Common myeloid progenitor, CD34-positive (primary cell): ENCODE data around the gene ATP11A.

Experiments
- CTCF ChIA-PET: fragments of 350-600 bp; sonication (Branson Sonifier 250); formaldehyde crosslinking; loops from one replicate; lab custom pipeline; 2021; ENCODE audit warnings: antibody characterized with exemption; lab: Charles Lee
- POLR2A ChIA-PET: fragments of 350-600 bp; sonication (Branson Sonifier 250); formaldehyde crosslinking; loops from one replicate; lab custom pipeline; 2021; ENCODE audit warnings: antibody characterized with exemption; lab: Charles Lee
- DNase-seq, 3 donors: peaks; one replicate each; pipeline versions ENCODE4 v3.0.0 to v3.0.0-alpha.2; 2013
- H3K27ac ChIP-seq, 2 experiments: 1 replicate in 1 of 2; 2 replicates in 1 of 2; pipeline ENCODE4 v1.7.0; 2013; ENCODE audit warnings: inconsistent platforms in 2 of 2, low read length in 2 of 2, mild to moderate bottlenecking in 2 of 2, low read depth in 1 of 2, moderate library complexity in 1 of 2; ENCODE audit not compliant: severe bottlenecking in 2 of 2, insufficient read depth in 1 of 2, poor library complexity in 1 of 2
- H3K27me3 ChIP-seq, 5 experiments: replicated peaks in 2 of 5; 1 replicate in 3 of 5; 2 replicates in 2 of 5; pipeline versions ENCODE4 v1.6.1 to v1.7.0; 2013; ENCODE audit warnings: low read length in 4 of 5, mild to moderate bottlenecking in 2 of 5, moderate library complexity in 2 of 5, inconsistent platforms in 1 of 5; ENCODE audit not compliant: insufficient read depth in 5 of 5, control insufficient read depth in 4 of 5
- H3K36me3 ChIP-seq, 4 experiments: 1 replicate in 2 of 4; 2 replicates in 2 of 4; pipeline versions ENCODE4 v1.6.1 to v1.7.0; 2013; ENCODE audit warnings: low read length in 3 of 4, control low read depth in 1 of 4, mild to moderate bottlenecking in 1 of 4; ENCODE audit not compliant: control insufficient read depth in 4 of 4, insufficient read depth in 4 of 4
- H3K4me1 ChIP-seq, 4 experiments: 1 replicate in 3 of 4; 2 replicates in 1 of 4; pipeline versions ENCODE4 v1.6.1 to v1.7.1; 2013; ENCODE audit warnings: low read length in 3 of 4, mild to moderate bottlenecking in 3 of 4, control low read depth in 1 of 4, inconsistent platforms in 1 of 4, moderate library complexity in 1 of 4; ENCODE audit not compliant: control insufficient read depth in 4 of 4, insufficient read depth in 4 of 4; ENCODE audit errors: control extremely low read depth in 1 of 4
- H3K4me3 ChIP-seq, 7 experiments: 1 replicate in 4 of 7; 2 replicates in 3 of 7; pipeline versions ENCODE4 v1.5.1 to v1.7.0; 2013; ENCODE audit warnings: mild to moderate bottlenecking in 7 of 7, low read length in 6 of 7, moderate library complexity in 6 of 7, inconsistent platforms in 2 of 7, low read depth in 2 of 7, control low read depth in 1 of 7; ENCODE audit not compliant: insufficient read depth in 4 of 7, control insufficient read depth in 1 of 7; ENCODE audit errors: extremely low read depth in 1 of 7
- H3K9me3 ChIP-seq, 5 experiments: 1 replicate in 4 of 5; 2 replicates in 1 of 5; pipeline versions ENCODE4 v1.6.1 to v1.7.1; 2013; ENCODE audit warnings: low read length in 4 of 5, mild to moderate bottlenecking in 2 of 5, inconsistent platforms in 1 of 5, low read depth in 1 of 5, moderate library complexity in 1 of 5; ENCODE audit not compliant: control insufficient read depth in 4 of 5, insufficient read depth in 2 of 5; ENCODE audit errors: control extremely low read depth in 1 of 5
- WGBS: methylation state at CpG from one replicate; pipeline ENCODE4 v1.1.5; 2013; ENCODE audit not compliant: insufficient coverage; 5-methylcytosine and 5-hydroxymethylcytosine counted together

ATP11A gene

DNA sequence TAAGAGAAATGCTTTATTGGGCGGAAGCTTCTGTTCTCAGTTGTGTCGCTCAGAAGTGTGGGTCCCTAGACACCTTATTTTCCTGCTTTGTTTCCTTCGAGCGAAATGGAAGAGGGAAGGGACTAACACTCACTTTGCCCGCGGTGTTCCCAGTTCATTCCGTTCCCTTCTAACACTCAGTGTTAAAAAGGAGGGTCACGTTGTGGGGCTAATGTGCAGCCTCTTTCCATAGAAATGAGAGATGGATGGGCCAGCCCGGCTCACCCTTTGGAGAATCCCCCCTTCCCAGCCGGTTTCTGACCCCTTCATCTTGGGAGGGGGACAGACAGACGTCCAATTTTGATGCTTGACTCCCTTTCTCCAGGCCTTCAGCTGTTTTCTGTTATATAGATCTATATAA lies 2.3 kb downstream of the ATP11A start:
- Histone ChIP-seq H3K27ac (no peak overlapping the region), H3K4me1 (peaks cover 5 to 48% (median 30%) of the 10 kb centered on the region in 4 experiments), H3K36me3 (peaks cover 0 to 7% (median 0%) of the 10 kb centered on the region in 4 experiments), H3K27me3 (peaks cover 0 to 17% (median 7%) of the 10 kb centered on the region in 5 experiments), H3K9me3 (no peaks in the 10 kb centered on the region), H3K4me3 (peak overlapping the region in 2 of 7 experiments; percentile 77 to 78)
- ChIA-PET CTCF (interaction anchor here (1.0 kb wide), 1 partner anchor 14 kb away, joined by 3 read pairs; no protein-coding TSS in a partner anchor), POLR2A (no interaction called here)
- 93% methylated on average over 7 of the region's 11 CpGs for WGBS
- no peak for DNase-seq

DNA sequence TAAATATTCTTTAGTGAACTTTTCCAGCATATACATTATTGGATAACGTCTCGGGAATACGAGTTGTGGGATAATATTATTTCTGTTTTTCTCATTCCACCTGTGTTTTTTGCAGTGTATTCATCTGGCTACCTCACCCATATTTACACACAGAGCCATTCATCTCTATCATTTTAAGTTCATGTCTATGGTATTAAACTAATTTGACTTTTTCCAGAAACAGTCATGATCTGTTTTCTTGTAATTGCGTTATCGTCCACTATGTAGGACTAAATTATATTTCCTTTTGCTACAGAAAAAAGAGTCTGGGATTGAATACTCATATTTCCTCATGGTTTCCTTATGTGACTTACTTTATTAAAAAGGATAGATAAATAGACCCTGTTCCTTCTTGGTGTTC lies 2.7 kb downstream of the ATP11A start:
- ChIA-PET POLR2A (no interaction called here), CTCF (interaction anchor here (1.0 kb wide), 1 partner anchor 14 kb away, joined by 3 read pairs; no protein-coding TSS in a partner anchor)
- WGBS, result no CpG with 5 or more reads among the region's 5 CpGs
- no peak overlapping the region for H3K4me3 ChIP-seq
- peaks cover 5 to 48% (median 30%) of the 10 kb centered on the region in 4 experiments for H3K4me1 ChIP-seq
- H3K27me3 ChIP-seq, result peaks cover 0 to 17% (median 7%) of the 10 kb centered on the region in 5 experiments
- H3K9me3 ChIP-seq, result no peaks in the 10 kb centered on the region
- DNase-seq, result no peak
- peaks cover 0 to 7% (median 0%) of the 10 kb centered on the region in 4 experiments for H3K36me3 ChIP-seq
- H3K27ac ChIP-seq, result no peak overlapping the region

DNA sequence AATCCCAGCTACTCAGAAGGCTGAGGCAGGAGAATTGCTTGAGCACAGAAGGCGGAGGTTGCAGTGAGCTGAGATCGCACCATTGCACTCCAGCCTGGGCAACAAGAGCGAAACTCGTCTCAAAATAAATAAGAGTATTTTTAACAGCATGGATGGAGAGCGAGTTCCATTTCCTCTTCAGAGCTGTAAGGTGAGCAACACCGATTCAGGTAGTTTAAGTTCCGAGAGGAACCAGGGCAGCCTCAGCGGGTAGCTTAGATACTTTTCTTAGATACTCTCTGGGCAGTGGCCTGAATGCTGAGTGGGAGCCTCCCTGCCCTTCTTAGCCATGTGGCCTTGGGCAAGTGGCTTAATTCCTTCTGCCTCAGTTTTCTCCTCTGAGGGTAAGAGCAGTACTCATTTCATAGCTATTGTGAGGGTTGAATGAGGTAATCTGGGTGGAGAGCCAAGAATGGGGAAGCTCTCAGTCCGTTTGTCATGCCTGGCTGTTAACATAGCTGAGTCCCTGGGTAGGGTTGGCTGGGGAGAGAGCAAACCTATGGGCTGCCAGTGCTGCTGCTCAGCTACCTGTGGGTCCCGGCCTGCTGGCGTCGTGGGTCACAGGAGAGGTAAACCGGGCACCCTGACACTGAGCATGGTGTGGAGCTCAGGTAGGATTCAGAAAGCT lies 4.1 kb downstream of the ATP11A start:
- peak in 2 of 3 donors; percentile 59 to 60 for DNase-seq
- Histone ChIP-seq H3K4me1 (peaks cover 5 to 36% (median 25%) of the 10 kb centered on the region in 4 experiments), H3K27ac (no peak overlapping the region), H3K36me3 (peaks cover 0 to 13% (median 0%) of the 10 kb centered on the region in 4 experiments), H3K27me3 (peaks cover 0 to 17% (median 7%) of the 10 kb centered on the region in 5 experiments), H3K4me3 (no peak overlapping the region), H3K9me3 (no peaks in the 10 kb centered on the region)
- ChIA-PET CTCF (interaction anchor here (1.4 kb wide), 1 partner anchor 9 kb away, joined by 3 read pairs; no protein-coding TSS in a partner anchor), POLR2A (no interaction called here)
- WGBS, result 91% methylated on average over 13 of the region's 13 CpGs

DNA sequence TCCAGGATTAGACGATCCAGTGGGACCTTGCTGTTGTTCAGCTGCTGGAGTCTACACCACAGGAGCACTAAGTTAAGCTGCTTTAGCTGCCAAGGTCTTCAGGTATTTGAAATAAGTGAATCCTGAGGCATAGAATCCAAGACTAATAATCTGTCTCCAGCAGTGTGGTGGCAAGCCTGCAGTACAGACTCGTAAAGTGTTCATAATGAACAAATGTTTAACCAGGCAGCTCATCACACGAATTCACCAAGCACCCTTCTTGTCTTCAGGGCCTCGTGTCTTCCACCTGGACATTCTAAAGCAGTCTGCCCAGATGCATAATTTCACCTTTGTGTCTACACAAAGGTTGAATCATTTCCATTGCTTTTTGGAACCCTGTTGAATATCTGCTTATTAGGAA lies 5.3 kb downstream of the ATP11A start:
- no peak overlapping the region for H3K4me3 ChIP-seq
- DNase-seq, result no peak
- 96% methylated on average over 4 of the region's 4 CpGs for WGBS
- H3K36me3 ChIP-seq, result peaks cover 0 to 13% (median 0%) of the 10 kb centered on the region in 4 experiments
- H3K27me3 ChIP-seq, result peaks cover 0 to 17% (median 7%) of the 10 kb centered on the region in 5 experiments
- H3K4me1 ChIP-seq, result peaks cover 5 to 33% (median 18%) of the 10 kb centered on the region in 4 experiments
- POLR2A ChIA-PET, result no interaction called here
- no peak overlapping the region for H3K27ac ChIP-seq
- CTCF ChIA-PET, result interaction anchor here (1.4 kb wide), 1 partner anchor 8 kb away, joined by 3 read pairs; no protein-coding TSS in a partner anchor
- H3K9me3 ChIP-seq, result no peaks in the 10 kb centered on the region

DNA sequence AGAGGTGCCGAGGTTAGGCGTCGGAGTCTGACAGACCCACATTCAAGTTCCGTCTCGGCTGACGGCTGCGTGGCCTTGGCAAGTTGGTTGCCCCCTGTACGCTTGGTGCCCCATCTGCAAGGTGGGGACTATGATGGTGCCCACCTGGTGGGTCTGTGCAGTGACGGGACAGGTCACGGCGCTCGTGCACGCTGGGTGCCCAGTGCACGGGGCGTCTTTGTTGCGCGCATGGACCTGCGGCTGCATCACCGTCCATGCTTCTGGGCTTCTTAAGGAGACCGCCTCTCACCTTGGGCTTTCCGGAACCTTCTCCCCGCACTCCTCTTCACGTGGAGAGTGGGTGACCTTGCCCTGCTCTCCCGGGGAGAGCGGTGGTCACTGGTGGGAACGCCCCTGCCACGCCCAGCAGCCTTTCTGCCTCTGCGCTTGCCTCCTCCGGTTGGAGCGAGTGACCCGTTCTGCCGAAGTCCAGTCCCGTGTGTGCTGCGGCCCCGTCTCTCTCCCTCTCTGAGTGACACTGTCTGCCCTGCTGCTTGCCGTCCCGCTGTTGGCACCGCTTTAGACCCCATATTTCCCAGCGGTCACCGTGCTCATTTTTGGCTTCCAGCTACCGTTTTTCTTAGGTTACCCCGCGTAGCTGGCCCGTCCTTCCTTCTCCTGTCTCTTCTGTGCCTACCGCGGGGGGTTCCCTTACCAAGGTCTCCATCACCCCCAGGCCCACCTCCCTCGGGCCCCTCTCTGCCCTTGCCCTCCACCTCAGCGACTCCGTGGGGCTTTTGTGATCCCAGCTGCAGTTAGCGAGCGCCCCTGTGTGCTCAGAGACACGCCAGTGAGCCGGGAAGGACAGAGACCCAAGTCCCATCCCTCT lies 6.4 kb downstream of the ATP11A start:
- 97% methylated on average over 47 of the region's 53 CpGs for WGBS
- Histone ChIP-seq H3K27ac (no peak overlapping the region), H3K27me3 (peaks cover 0 to 15% (median 7%) of the 10 kb centered on the region in 5 experiments), H3K4me3 (no peak overlapping the region), H3K36me3 (peaks cover 0 to 16% (median 0%) of the 10 kb centered on the region in 4 experiments), H3K4me1 (peaks cover 3 to 28% (median 8%) of the 10 kb centered on the region in 4 experiments), H3K9me3 (no peaks in the 10 kb centered on the region)
- ChIA-PET CTCF (no interaction called here), POLR2A (no interaction called here)
- DNase-seq, result no peak

DNA sequence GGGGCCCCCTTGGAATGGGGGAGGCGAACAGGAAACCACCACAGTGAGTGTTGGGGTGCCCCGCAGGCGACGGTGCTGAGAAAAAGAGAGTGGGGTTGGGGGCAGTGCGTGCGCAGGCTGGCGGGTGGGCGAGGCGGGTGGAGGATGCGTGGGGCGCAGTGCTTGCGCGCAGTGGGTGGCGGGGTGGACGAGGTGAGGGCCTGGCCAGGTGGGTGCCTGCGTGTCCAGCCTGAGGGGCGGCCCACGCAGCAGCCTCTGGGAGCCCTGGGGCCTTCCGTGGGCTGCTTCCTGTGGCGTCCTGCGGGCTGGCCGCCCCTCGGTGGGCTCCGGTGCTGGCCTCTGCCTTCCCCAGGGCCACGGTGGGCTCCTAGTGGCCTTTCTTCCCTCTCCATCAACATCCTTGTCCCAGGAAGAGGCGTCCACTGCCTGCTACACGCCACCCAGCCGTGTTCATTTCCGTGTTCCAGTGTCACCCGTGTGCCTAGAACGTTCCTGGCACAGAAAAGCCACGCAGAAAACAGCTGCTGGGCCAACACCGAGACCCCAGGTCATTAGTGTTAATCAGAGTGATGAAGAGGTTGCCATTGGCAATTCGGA lies 7.1 kb downstream of the ATP11A start:
- Histone ChIP-seq H3K9me3 (no peaks in the 10 kb centered on the region), H3K36me3 (peaks cover 0 to 16% (median 0%) of the 10 kb centered on the region in 4 experiments), H3K27ac (no peak overlapping the region), H3K4me1 (peaks cover 0 to 25% (median 1%) of the 10 kb centered on the region in 4 experiments), H3K27me3 (peaks cover 0 to 9% (median 4%) of the 10 kb centered on the region in 5 experiments), H3K4me3 (no peak overlapping the region)
- ChIA-PET POLR2A (no interaction called here), CTCF (no interaction called here)
- DNase-seq, result no peak
- WGBS, result 98% methylated on average over 33 of the region's 34 CpGs
